ENCODE measurements around the gene NUAK1.

NUAK1 gene

DNA sequence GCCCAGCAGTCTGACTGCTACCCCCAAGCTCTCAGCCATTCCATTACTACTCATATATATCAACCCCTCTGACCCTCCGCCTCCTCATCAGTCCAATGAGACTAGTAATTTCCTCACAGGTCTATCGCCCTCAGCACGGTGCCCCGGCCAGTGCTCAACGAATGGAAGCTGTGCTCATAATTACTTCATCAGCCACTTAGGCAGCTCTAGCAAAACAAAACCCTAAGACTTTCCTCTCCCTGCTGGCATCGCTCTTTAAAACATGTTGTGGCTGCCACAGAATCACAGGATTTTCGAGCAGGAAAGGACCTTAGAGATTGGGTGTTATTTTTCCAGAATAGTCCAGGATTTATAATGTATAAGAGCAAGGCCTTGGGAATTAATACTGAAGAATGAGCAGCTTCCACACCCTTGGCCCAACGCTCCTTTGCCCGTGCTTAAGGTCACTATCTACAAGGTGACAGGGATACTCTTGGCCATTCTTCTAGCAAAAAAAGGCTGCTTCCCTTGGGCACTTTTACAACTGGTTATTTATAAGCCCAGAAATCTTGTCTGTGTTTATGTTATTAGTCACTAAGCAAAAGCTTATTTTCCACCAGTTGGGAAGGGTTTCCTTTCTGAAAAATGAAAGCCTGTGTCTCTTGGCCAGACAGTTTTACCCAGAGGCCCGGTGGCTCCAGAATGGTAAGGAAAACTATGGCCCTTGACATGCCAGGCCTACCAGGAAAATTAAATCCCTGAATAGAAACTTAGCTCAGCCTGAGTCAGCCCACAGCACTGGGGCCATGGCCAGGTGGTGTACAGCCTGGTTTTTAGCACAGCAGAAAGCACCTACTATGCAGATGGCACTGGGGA lies 47.9 kb downstream of the NUAK1 start:
- no peaks in the 10 kb centered on the region for H3K36me3 ChIP-seq (ENCODE audit: control insufficient read depth, low read length)
- H3F3A ChIP-seq (ENCODE audit: control insufficient read depth, insufficient read depth), result no peaks in the 10 kb centered on the region
- H3K4me3 ChIP-seq (ENCODE audit: low read length), result no peak overlapping the region
- TF ChIP-seq, protein P1, sequence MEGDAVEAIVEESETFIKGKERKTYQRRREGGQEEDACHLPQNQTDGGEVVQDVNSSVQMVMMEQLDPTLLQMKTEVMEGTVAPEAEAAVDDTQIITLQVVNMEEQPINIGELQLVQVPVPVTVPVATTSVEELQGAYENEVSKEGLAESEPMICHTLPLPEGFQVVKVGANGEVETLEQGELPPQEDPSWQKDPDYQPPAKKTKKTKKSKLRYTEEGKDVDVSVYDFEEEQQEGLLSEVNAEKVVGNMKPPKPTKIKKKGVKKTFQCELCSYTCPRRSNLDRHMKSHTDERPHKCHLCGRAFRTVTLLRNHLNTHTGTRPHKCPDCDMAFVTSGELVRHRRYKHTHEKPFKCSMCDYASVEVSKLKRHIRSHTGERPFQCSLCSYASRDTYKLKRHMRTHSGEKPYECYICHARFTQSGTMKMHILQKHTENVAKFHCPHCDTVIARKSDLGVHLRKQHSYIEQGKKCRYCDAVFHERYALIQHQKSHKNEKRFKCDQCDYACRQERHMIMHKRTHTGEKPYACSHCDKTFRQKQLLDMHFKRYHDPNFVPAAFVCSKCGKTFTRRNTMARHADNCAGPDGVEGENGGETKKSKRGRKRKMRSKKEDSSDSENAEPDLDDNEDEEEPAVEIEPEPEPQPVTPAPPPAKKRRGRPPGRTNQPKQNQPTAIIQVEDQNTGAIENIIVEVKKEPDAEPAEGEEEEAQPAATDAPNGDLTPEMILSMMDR (IDR thresholded peaks at IDR 0.05; ENCODE audit: low read depth, low read length, poor library complexity, severe bottlenecking), result no peak
- no peaks in the 10 kb centered on the region for H3K4me1 ChIP-seq (ENCODE audit: control insufficient read depth, low read length)
- H3K27ac ChIP-seq (ENCODE audit: low read depth, low read length), result no peak overlapping the region
- no peaks in the 10 kb centered on the region for H3K9me3 ChIP-seq (ENCODE audit: control insufficient read depth, insufficient read depth, low read length)
- H3K79me2 ChIP-seq (ENCODE audit: control insufficient read depth, low read length), result no peaks in the 10 kb centered on the region
- no peaks in the 10 kb centered on the region for H4K20me1 ChIP-seq (ENCODE audit: control insufficient read depth, insufficient read depth, low read depth, low read length)
- H3K27me3 ChIP-seq (ENCODE audit: control insufficient read depth, low read length), result no peaks in the 10 kb centered on the region
- H3K4me2 ChIP-seq (ENCODE audit: low read length), result no peak overlapping the region
- no peaks in the 10 kb centered on the region for H3K9me2 ChIP-seq (replicated peaks; ENCODE audit: control insufficient read depth, low read length)

- H3K27ac ChIP-seq (ENCODE audit: low read depth, low read length), result no peak overlapping the region
- H3K4me3 ChIP-seq (ENCODE audit: low read length), result no peak overlapping the region
- no peaks in the 10 kb centered on the region; the same call in 1 of the 2 replicates for H3K27me3 ChIP-seq (ENCODE audit: control insufficient read depth, low read length)
- no peaks in the 10 kb centered on the region for H3K36me3 ChIP-seq (ENCODE audit: control insufficient read depth, low read length)
- H3K79me2 ChIP-seq (ENCODE audit: control insufficient read depth, low read length), result no peaks in the 10 kb centered on the region
- no peaks in the 10 kb centered on the region for H3K4me1 ChIP-seq (ENCODE audit: control insufficient read depth, low read length)
- no peaks in the 10 kb centered on the region for H4K20me1 ChIP-seq (ENCODE audit: control insufficient read depth, insufficient read depth, low read depth, low read length)
- no peaks in the 10 kb centered on the region for H3F3A ChIP-seq (ENCODE audit: control insufficient read depth, insufficient read depth)
- no peaks in the 10 kb centered on the region for H3K9me3 ChIP-seq (ENCODE audit: control insufficient read depth, insufficient read depth, low read length)
- TF ChIP-seq EZH2phosphoT487 (IDR thresholded peaks at IDR 0.05; ENCODE audit: borderline replicate concordance, low read length), result no peak
- TF ChIP-seq, protein P1 (IDR thresholded peaks at IDR 0.05; ENCODE audit: low read depth, low read length, poor library complexity, severe bottlenecking), result no peak
- H3K9me2 ChIP-seq (replicated peaks; ENCODE audit: control insufficient read depth, low read length), result no peaks in the 10 kb centered on the region
- H3K4me2 ChIP-seq (ENCODE audit: low read length), result no peak overlapping the region
Observed at GRCh38 chr12:106089935-106090334, 48.8 kb downstream of the NUAK1 start.

GRCh38 chr12:106088811-106089485 lies 49.8 kb downstream of the NUAK1 start:
- H3K27ac ChIP-seq (ENCODE audit: low read depth, low read length), result no peak overlapping the region

More at GRCh38 chr12:106088811-106089485, 49.8 kb downstream of the NUAK1 start:
- Histone ChIP-seq H3K4me3 (ENCODE audit: low read length) (no peak overlapping the region), H3K4me1 (ENCODE audit: control insufficient read depth, low read length) (no peaks in the 10 kb centered on the region), H3K27me3 (ENCODE audit: control insufficient read depth, low read length) (peaks cover 8% of the 10 kb centered on the region), H3K9me3 (ENCODE audit: control insufficient read depth, insufficient read depth, low read length) (no peaks in the 10 kb centered on the region), H3K79me2 (ENCODE audit: control insufficient read depth, low read length) (no peaks in the 10 kb centered on the region), H3K36me3 (ENCODE audit: control insufficient read depth, low read length) (no peaks in the 10 kb centered on the region), H3F3A (ENCODE audit: control insufficient read depth, insufficient read depth) (no peaks in the 10 kb centered on the region), H3K9me2 (replicated peaks; ENCODE audit: control insufficient read depth, low read length) (no peaks in the 10 kb centered on the region), H4K20me1 (ENCODE audit: control insufficient read depth, insufficient read depth, low read depth, low read length) (no peaks in the 10 kb centered on the region), H3K4me2 (ENCODE audit: low read length) (no peak overlapping the region)
- TF ChIP-seq, protein P1 (IDR thresholded peaks at IDR 0.05; ENCODE audit: low read depth, low read length, poor library complexity, severe bottlenecking), result no peak
- TF ChIP-seq EZH2phosphoT487 (IDR thresholded peaks at IDR 0.05; ENCODE audit: borderline replicate concordance, low read length), result no peak

Measured in DOHH2 (cell line).